ENCODE results near the gene RNLS. TPM values are rescaled to one million over a fixed set of nuclear protein-coding genes. Genes with fewer than 3 reads are reported as not detected.

The RNLS gene
- total and polyA plus RNA-seq, 2 of the 8 experiments (the other 6 are each of a cell fraction or from before 2014, with no cell fraction given), result 7.5 to 12.7 TPM

DNA sequence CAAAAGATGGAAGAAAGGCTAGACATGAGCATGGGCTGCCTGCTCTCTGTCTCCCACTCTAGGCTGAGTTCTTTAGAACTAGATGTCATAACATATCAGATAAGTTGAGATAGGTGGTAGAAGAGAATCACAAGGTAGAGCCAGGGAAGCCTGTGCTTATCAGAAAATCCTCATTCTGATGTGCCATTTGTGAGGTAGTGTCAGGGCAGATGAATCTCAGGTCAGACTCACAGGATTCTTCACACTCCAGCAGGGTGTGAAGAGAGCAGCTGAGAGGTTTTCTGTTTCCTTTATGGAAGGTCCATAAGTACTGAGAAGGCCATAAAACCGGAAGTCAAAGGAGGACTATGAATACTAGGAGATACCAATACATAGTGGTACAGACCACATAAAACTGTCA is 132.9 kb downstream of the RNLS start:
- CTCF ChIA-PET (ENCODE audit: partially characterized antibody), result no interaction called here
- no peak overlapping the region for H2AFZ ChIP-seq (ENCODE audit: low read length)
- TF ChIP-seq SIN3A (conservative IDR thresholded peaks at IDR 0.05 in 1 of 2, IDR thresholded peaks at IDR 0.05 in 1 of 2; ENCODE audit: low read depth in 1 of 2, low read length in 2 of 2), result no peak
- no peak for TF ChIP-seq SAP30 (IDR thresholded peaks at IDR 0.05; ENCODE audit: insufficient read depth, insufficient replicate concordance, low read length)
- TF ChIP-seq EGR1 (IDR thresholded peaks at IDR 0.05; ENCODE audit: borderline replicate concordance, low read depth, low read length), result no peak
- TF ChIP-seq, protein P1, sequence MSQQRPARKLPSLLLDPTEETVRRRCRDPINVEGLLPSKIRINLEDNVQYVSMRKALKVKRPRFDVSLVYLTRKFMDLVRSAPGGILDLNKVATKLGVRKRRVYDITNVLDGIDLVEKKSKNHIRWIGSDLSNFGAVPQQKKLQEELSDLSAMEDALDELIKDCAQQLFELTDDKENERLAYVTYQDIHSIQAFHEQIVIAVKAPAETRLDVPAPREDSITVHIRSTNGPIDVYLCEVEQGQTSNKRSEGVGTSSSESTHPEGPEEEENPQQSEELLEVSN (IDR thresholded peaks at IDR 0.05), result no peak
- no peak for TF ChIP-seq JUND (IDR thresholded peaks at IDR 0.05; ENCODE audit: low read length)
- no peak for TF ChIP-seq TAF1 (IDR thresholded peaks at IDR 0.05; ENCODE audit: low read depth, low read length)
- no peak for TF ChIP-seq TCF12 (IDR thresholded peaks at IDR 0.05; ENCODE audit: low read depth, low read length)
- TF ChIP-seq SIX5 (IDR thresholded peaks at IDR 0.05; ENCODE audit: low read depth, low read length), result no peak
- TF ChIP-seq, protein P2, sequence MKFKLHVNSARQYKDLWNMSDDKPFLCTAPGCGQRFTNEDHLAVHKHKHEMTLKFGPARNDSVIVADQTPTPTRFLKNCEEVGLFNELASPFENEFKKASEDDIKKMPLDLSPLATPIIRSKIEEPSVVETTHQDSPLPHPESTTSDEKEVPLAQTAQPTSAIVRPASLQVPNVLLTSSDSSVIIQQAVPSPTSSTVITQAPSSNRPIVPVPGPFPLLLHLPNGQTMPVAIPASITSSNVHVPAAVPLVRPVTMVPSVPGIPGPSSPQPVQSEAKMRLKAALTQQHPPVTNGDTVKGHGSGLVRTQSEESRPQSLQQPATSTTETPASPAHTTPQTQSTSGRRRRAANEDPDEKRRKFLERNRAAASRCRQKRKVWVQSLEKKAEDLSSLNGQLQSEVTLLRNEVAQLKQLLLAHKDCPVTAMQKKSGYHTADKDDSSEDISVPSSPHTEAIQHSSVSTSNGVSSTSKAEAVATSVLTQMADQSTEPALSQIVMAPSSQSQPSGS (IDR thresholded peaks at IDR 0.05; ENCODE audit: low read length), result no peak
- TF ChIP-seq, protein P3, sequence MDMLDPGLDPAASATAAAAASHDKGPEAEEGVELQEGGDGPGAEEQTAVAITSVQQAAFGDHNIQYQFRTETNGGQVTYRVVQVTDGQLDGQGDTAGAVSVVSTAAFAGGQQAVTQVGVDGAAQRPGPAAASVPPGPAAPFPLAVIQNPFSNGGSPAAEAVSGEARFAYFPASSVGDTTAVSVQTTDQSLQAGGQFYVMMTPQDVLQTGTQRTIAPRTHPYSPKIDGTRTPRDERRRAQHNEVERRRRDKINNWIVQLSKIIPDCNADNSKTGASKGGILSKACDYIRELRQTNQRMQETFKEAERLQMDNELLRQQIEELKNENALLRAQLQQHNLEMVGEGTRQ (IDR thresholded peaks at IDR 0.05; ENCODE audit: low read length), result no peak
- no peak for TF ChIP-seq CHD1 (IDR thresholded peaks at IDR 0.05; ENCODE audit: low read depth, low read length)
- no peak for TF ChIP-seq CHD2 (IDR thresholded peaks at IDR 0.05; ENCODE audit: low read length)

More for the DNA sequence above, 132.9 kb downstream of the RNLS start:
- Histone ChIP-seq H3K14ac (ENCODE audit: insufficient read length) (no peak overlapping the region), H3K9ac (replicated peaks in 1 of 4; ENCODE audit: extremely low read depth in 1 of 4, low read depth in 3 of 4, low read length in 3 of 4) (no peak overlapping the region), H2BK120ac (replicated peaks; ENCODE audit: low read depth, low read length) (no peak overlapping the region), H2BK12ac (ENCODE audit: low read depth, low read length) (no peak overlapping the region), H3K4ac (replicated peaks; ENCODE audit: insufficient read length, low read depth, low read length) (no peak overlapping the region), H3K4me3 (ENCODE audit: extremely low read depth in 1 of 4, insufficient read depth in 2 of 4, low read depth in 3 of 4, low read length in 4 of 4) (no peak overlapping the region), H2BK15ac (ENCODE audit: low read length) (no peak overlapping the region), H3K56ac (replicated peaks; ENCODE audit: insufficient read length, low read depth, low read length) (no peak overlapping the region), H3K4me1 (replicated peaks in 1 of 4; ENCODE audit: control insufficient read depth in 3 of 4, insufficient read depth in 4 of 4, low read length in 3 of 4) (no peaks in the 10 kb centered on the region), H3K27ac (ENCODE audit: low read depth, low read length) (no peak overlapping the region), H4K91ac (replicated peaks; ENCODE audit: insufficient read length, low read length) (no peak overlapping the region), H4K20me1 (replicated peaks in 1 of 2; ENCODE audit: control insufficient read depth in 1 of 2, insufficient read depth in 2 of 2, low read length in 2 of 2) (no peaks in the 10 kb centered on the region), H2AK5ac (ENCODE audit: low read depth, low read length) (no peak overlapping the region), H3K36me3 (ENCODE audit: control insufficient read depth in 2 of 4, insufficient read depth in 4 of 4, low read length in 3 of 4) (no peaks in the 10 kb centered on the region), H2BK5ac (ENCODE audit: low read depth, low read length) (no peak overlapping the region), H3K4me2 (ENCODE audit: insufficient read depth in 1 of 2, low read depth in 2 of 2, low read length in 2 of 2) (no peak overlapping the region), H3K18ac (ENCODE audit: extremely low read depth, low read length) (no peak overlapping the region), H3K23me2 (ENCODE audit: low read depth, low read length) (no peaks in the 10 kb centered on the region), H4K8ac (ENCODE audit: extremely low read depth, insufficient read depth, low read length) (no peak overlapping the region), H3K9me3 (ENCODE audit: insufficient read depth in 2 of 2, low read depth in 1 of 2, low read length in 1 of 2) (no peaks in the 10 kb centered on the region), H2BK20ac (ENCODE audit: low read length) (no peak overlapping the region), H4K5ac (ENCODE audit: insufficient read length, low read depth, low read length) (no peak overlapping the region), H3K23ac (ENCODE audit: insufficient read length) (no peak overlapping the region), H3K79me2 (ENCODE audit: control insufficient read depth in 1 of 2, insufficient read depth in 2 of 2, low read length in 2 of 2) (no peaks in the 10 kb centered on the region), H3K79me1 (ENCODE audit: low read depth, low read length) (no peaks in the 10 kb centered on the region), H3K27me3 (replicated peaks in 1 of 4; ENCODE audit: control insufficient read depth in 3 of 4, extremely low read depth in 1 of 4, insufficient read depth in 3 of 4, low read length in 3 of 4) (no peaks in the 10 kb centered on the region)
- FAIRE-seq (no peak), DNase-seq (ENCODE audit: low read depth in 1 of 2, low spot score in 2 of 2) (no peak)
- POLR2A ChIA-PET (ENCODE audit: partially characterized antibody), result no interaction called here
- 89% methylated on average over 1 of the region's 1 CpG; no CpG with 5 or more reads in 1 of the 2 experiments for WGBS, 2 experiments (ENCODE audit: extremely low coverage in 1 of 2, insufficient coverage in 1 of 2, insufficient read length in 1 of 2, insufficient replicate concordance in 2 of 2, low coverage in 1 of 2, low lambda C conversion rate in 2 of 2, missing lambda C conversion rate in 1 of 2)
